ENCODE results near the gene FLACC1.

FLACC1 gene

GRCh38 chr2:201280191-201281040 lies 76.7 kb downstream of the FLACC1 start:
- in situ Hi-C loops (cut with HindIII; ENCODE audit: low sequenced_read_pairs): no loop called here

DNA sequence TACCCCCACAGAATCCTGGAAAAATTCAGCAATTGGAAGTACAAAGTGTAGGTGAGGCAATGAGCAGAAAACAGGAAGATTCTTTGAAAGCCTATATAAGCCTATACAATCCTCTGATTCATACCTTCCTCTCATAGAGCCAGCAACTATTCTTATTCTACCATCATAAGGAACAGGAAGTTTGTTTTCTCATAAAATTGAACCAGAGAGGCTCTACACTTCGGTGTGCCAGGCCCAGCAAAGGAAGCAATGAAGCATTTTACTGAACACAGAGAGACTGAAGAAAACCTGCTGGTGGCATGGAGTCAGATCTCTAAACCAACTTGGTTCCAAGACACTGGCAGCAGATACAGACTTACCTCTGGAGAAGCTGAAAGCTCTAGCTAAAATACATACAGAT lies 78.1 kb downstream of the FLACC1 start:
- in situ Hi-C loops (cut with HindIII; ENCODE audit: low sequenced_read_pairs): no loop called here

GRCh38 chr2:201276511-201276910 lies 80.6 kb downstream of the FLACC1 start:
- in situ Hi-C loops (cut with HindIII; ENCODE audit: low sequenced_read_pairs): no loop called here

GRCh38 chr2:201275990-201276389 lies 81.2 kb downstream of the FLACC1 start:
- in situ Hi-C loops (cut with HindIII; ENCODE audit: low sequenced_read_pairs): no loop called here

GRCh38 chr2:201275069-201275468 lies 82.1 kb downstream of the FLACC1 start:
- in situ Hi-C loops (cut with HindIII; ENCODE audit: low sequenced_read_pairs): no loop called here

GRCh38 chr2:201273330-201273983 lies 83.7 kb downstream of the FLACC1 start:
- in situ Hi-C loops (cut with HindIII; ENCODE audit: low sequenced_read_pairs): no loop called here

DNA sequence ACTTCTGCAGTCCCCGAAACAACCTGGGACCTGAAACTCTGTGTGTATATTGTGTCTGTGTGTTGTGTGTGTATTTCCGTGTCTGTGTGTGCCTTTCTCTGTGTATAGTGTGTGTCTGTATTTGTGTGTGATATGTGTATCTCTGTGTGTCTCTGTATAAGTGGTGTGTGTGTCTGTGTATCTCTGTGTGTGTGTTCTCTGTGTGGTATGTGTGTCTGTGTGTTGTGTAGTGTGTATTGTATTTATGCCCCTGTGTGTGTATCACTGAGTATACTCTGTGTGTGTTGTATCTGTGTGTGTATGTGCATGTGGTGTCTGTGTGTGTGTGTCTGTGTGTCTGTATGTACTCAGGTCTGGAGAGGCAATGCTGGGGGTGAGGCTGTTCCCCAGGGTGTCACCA lies 85.2 kb downstream of the FLACC1 start:
- in situ Hi-C loops (cut with HindIII; ENCODE audit: low sequenced_read_pairs): no loop called here

DNA sequence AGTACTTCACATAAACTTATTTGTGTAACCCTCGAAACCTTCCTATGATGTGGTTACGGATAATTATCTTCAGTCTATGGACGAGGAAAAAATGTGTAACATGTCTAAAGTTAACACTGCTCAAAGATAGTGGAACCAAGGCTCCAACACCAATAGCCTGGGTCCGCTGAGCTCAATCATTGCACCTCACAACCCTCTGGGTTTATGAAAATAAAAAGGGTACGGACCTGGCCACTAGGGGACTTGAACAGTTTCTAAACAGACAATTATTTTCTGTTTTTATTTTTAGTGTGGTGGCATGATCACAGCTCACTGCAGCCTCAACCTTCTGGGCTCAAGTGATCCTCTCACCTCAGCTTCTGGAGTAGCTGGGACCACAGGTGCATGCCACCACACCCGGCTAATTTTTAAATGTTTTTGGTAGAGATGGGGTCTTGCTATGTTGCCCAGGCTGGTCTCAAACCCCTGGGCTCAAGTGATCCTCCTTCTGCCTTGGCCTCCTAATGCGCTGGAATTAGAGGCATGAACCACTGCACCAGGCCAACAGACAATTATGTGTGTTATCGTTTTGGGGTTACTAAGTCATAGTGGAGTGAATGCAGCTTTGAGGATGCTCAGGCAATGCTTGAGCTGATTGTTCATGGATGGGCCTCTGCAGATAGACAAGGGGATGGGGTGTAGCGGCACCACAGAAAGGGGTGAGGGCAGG lies 86.7 kb downstream of the FLACC1 start:
- in situ Hi-C loops (cut with HindIII; ENCODE audit: low sequenced_read_pairs): no loop called here

DNA sequence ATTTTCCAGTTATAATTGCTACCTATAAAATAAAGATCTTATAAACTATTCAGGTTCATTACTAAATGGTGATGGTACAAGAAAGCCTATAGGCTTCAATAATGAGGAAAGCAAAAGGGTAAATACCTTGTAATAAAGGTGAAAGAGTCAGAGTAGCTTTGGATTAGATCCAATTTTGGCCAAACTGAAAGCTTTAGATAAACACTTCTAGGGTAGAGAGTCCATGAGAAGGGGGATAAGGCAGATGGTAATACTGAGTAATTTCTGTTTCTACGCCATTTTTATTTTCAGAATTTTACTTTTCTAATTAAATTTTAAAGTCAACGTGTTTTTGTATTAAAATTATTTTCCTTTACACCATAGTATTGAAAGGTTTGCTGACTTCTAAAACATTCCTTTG lies 87.4 kb downstream of the FLACC1 start:
- in situ Hi-C loops (cut with HindIII; ENCODE audit: low sequenced_read_pairs): loop anchor here (5.0 kb wide), 1 partner anchor 93 kb away; no protein-coding TSS in a partner anchor

DNA sequence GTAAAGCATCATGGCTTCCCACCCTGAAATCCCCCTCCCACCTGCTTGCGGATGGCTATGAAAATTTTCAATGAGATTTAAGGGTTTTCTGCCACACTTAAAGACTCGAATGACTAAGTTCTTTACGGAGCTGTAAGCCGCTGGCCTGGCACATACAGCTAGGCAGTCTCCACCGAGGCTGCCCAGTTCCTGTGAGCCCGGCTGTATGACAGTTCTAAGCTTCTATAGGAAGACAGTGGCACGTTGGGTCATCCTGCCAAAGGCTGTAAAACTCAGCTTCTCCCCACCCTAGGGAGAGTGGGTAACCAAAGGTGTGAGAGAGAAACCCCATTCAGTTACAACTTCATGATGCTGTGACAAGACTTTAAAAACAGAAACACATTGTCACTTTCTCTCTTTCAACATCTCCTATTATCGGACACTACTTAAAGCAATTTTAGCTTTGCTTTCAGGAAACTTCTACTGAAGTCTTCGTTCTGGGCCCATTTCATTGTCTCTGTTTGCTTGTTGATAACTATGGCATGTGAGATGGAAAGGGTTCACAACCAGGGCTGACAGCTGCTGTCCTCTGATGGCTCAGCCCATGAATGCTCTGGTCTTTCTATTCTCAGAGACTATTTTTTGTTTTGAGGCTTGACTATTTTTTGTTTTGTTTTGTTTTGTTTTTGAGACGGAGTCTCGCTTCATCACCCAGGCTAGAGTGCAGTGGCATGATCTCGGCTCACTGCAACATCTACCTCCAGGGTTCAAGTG lies 89.7 kb downstream of the FLACC1 start:
- in situ Hi-C loops (cut with HindIII; ENCODE audit: low sequenced_read_pairs): loop anchor here (5.0 kb wide), 1 partner anchor 95 kb away; no protein-coding TSS in a partner anchor

DNA sequence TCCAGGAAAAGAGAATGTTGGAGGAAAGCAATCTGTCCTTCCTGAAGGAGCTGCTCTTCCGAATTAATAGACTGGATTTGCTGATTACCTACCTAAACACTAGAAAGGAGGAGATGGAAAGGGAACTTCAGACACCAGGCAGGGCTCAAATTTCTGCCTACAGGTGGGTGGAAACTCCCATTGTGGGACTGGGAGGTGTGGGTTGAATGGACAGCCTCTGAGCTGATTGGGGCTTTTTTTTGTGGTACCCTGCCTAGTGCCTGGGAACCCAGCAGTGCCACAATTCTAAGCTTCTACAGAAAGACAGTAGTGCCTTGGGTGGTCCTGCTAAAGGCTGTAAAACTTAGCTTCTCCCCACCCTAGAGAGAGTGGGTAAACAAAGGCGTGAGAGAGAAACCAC lies 90.5 kb downstream of the FLACC1 start:
- in situ Hi-C loops (cut with HindIII; ENCODE audit: low sequenced_read_pairs): loop anchor here (5.0 kb wide), 1 partner anchor 96 kb away; no protein-coding TSS in a partner anchor

- in situ Hi-C loops (cut with HindIII; ENCODE audit: low sequenced_read_pairs): loop anchor here (5.0 kb wide), 1 partner anchor 98 kb away; no protein-coding TSS in a partner anchor
These were observed 92.5 kb downstream of the FLACC1 start for GRCh38 chr2:201264472-201265173.

DNA sequence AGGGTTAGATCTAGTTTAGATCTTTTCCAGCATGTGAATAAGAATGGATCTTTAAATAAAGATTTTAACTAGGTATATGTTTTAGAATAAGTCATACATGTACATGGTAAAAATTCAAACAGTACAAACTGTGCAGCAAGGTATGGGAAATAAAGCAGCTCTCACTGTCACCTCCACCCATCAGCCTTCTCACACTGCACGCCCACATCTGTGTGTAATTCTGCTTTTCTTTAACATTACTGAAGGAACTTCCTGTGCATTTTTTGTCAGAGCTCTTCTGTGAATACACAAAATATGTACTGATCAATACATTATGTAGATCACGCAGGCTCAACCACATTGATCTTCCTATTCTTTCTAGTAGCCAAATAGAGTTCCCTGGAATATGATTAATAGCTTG lies 93.4 kb downstream of the FLACC1 start:
- in situ Hi-C loops (cut with HindIII; ENCODE audit: low sequenced_read_pairs): no loop called here

GRCh38 chr2:201262718-201263117 lies 94.4 kb downstream of the FLACC1 start:
- in situ Hi-C loops (cut with HindIII; ENCODE audit: low sequenced_read_pairs): no loop called here

DNA sequence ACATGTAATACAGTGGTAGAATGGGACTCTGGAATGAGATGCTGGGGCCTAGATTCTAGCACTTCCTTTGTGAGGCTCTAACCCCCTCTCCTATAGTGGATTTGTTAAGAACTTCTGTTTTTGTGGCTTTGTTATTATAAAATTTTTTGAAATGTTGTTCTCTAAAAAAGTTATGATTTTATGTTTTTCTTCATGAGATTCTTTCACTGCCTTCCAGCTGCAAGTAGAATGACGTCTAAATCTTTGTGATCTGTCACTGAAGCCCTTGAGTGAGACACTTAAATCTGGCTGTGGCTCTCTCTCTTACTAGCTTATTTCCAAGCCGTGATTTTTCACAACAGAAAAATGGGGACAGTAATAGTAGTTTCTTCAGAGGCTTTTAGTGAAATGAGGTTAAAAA lies 95.2 kb downstream of the FLACC1 start:
- in situ Hi-C loops (cut with HindIII; ENCODE audit: low sequenced_read_pairs): no loop called here

DNA sequence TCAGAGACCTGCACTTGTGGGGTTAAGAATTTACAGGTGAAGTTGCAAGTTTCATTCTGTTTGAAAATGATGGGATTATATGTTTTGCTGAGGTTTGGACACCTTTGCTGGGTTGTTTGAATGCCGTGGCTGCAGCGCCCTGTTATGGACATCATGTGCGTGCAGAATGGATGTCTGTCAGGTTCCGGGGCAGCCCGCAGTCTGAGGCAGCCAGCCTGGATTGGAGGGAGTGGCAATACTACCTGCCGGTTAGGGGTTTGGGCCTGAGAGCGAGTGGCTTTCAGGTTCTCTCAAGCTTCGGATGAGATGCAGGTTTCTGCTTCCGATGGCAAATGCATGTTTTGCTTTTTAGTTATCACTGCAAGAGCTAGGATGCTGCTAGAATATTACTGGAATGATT lies 95.7 kb downstream of the FLACC1 start:
- in situ Hi-C loops (cut with HindIII; ENCODE audit: low sequenced_read_pairs): no loop called here

- in situ Hi-C loops (cut with HindIII; ENCODE audit: low sequenced_read_pairs): no loop called here
These were observed 96.8 kb downstream of the FLACC1 start, which contains the start of gene CASP8 for GRCh38 chr2:201260302-201260800. Gene CASP8 (plus strand): TSS chr2:201260536. CDS start chr2:201266487, 5,951 bp downstream.

GRCh38 chr2:201258666-201259615 lies 98.2 kb downstream of the FLACC1 start:
- in situ Hi-C loops (cut with HindIII; ENCODE audit: low sequenced_read_pairs): no loop called here
